IMR-90 (cell line): ENCODE results near the gene SMARCA5. TPM values are rescaled to one million over a fixed set of nuclear protein-coding genes. Genes with fewer than 3 reads are reported as not detected.

ENCODE experiments used
- polyA plus RNA-seq, 3 experiments: library from polyadenylated mRNA; depleted of rRNA; stranded (reverse); fragments of >200 nt; gene quantifications; 2 replicates each; pipeline ENCODE4 v1.2.3, GENCODE V29; 2012; ENCODE audit warnings: low replicate concordance in 1 of 3
- total RNA-seq: library from RNA; depleted of rRNA; stranded (reverse); fragments of >200 nt; gene quantifications from 2 replicates; pipeline ENCODE4 v1.2.3, GENCODE V29; 2012; rRNA removed

The SMARCA5 gene
- total and polyA plus RNA-seq, 2 of the 4 experiments (the other 2 are of a cell fraction), result 11.5 to 14.7 TPM

Other genes with a start within 250 kb of the SMARCA5 start
- 8.9 and 12.0 TPM in 2 replicates for gene GAB1, start 176.8 kb upstream of the SMARCA5 start, total RNA-seq
- 2.8 and 3.4 TPM in 2 replicates for gene GAB1, start 176.8 kb upstream of the SMARCA5 start, polyA plus RNA-seq (2012; rRNA removed)
- not detected in 2 replicates for gene FREM3, start 187.0 kb downstream of the SMARCA5 start, total RNA-seq
- not detected in 2 replicates for gene FREM3, start 187.0 kb downstream of the SMARCA5 start, polyA plus RNA-seq (2012; rRNA removed)